GM12892 (cell line): Measurements from ENCODE around the gene KAZN.

Experiments used
- POLR2A ChIP-seq: IDR thresholded peaks from 2 replicates; pipeline ENCODE4 v1.6.1; 2011; ENCODE audit warnings: low read depth, low read length, control low read depth
- TAF1 ChIP-seq: IDR thresholded peaks from 2 replicates; pipeline ENCODE4 v1.6.1; 2011; ENCODE audit warnings: low read depth, mild to moderate bottlenecking, control low read depth, low read length, borderline replicate concordance

- no peak for TF ChIP-seq POLR2A
- TF ChIP-seq TAF1, result no peak
These were observed 241.9 kb downstream of the KAZN start for GRCh38 chr1:14840374-14840773.
